GM21447 (cell line): ENCODE results near the gene PDGFB.

Experiments
- ATAC-seq: cut with Tn5 transposase; IDR thresholded peaks from one replicate; pipeline ENCODE4 v1.9.1; 2021; ENCODE audit not compliant: unreplicated experiment

The PDGFB gene

DNA sequence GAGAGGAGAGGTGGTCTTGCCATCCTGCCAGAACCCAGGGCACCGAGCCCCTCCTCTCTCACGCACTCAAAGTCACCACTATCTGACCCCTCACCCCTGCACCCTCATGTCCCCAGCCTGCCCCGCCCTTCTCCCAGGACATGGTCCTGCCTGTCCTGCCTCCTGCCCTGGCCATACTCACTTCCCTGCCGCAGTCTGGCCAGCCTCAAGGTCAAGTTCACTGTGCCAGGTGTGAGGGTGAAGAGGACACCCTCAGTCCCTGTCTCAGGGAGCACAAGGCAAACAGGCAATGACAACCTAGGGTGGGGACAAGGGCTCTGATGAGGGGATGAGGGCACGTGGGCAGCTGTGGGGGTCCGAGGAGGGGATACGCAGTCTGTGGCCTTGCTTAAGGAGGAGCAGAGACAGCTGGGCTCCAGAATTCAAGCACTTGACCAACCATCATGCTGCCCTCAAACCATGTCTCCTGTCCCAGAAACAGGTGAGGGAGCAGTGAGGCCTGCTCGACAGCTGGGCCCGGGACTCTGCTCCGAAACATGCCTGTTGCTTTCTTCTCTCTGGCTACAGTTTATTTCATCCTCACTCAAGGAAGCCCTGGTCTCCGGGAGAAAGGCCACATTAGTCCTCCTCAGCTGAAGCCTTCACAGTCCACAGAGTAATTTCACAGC, 36.6 kb downstream of the PDGFB start:
- ATAC-seq: no peak

DNA sequence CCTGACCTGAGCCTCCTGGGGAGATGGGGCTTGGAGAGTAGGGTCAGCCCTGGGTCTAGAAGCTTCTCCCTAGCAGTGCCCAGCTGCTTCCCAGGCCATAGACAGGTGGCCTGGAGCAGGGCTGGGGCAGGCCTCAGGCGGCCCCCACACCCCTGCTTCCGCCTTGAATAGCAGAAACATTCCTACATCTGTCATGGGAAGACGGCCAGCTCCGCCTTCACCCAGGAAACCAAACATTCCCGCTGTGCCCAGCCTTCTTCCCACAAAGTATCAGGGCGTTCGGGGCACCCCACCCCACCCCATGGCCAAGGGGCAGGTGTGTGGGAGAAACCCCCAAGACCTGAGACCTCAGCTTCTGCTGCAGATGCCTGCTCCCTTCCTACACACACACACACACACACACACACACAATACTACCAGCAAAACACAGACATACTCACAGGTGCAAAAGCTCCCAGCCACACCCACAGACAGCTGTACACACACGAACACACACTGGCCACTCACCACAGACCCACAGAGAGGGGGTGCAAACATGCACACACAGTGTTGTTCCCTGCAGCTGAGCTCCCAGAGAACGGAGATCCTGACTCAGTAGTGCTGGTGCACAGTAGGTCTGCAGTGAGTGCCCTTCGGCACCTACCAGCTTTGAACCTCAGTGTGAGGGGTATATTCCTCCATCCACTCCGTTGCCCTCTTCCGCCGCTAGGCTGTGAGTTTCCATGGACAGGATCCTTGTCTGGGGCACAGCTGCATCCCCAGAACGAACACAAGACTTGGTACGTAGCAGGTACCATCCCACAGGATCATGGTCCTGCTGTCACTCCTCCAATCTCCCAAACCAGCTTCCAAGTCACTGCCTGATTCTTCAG, 37.4 kb downstream of the PDGFB start:
- ATAC-seq: no peak

GRCh38 chr22:39206491-39206890, 38.3 kb downstream of the PDGFB start:
- no peak for ATAC-seq

DNA sequence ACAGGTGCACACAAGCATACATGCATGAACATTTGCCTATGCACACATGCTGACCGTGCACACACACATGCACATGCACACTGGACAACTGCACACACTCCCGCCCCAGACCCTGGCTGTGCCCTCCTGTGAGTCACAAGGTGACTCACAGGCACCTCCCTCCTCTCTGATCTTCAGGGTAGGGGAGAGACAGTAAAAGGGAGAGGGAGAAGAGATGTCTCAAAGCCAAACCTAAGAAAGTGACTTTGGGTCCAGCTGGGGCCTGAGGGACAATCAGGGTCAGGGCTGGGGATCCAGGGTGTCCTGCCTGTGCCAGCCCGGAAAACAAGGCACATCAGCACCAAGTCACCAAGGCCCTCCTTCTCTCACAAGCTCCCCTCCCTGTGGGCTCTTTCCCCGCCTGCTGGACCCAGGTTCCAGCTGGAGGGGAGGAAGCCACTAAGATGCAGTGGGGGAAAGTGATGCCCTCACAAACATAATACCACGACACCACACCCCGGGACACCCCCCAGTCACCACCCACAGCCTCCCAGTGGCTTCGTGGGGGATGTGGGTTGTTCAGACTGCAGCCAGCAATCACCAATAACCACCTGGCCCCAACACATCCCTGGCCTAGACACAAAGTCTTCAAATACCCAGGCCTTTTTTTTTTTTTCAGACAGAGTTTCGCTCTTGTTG, 39.3 kb downstream of the PDGFB start:
- no peak for ATAC-seq

GRCh38 chr22:39204216-39204615, 40.6 kb downstream of the PDGFB start:
- no peak for ATAC-seq

DNA sequence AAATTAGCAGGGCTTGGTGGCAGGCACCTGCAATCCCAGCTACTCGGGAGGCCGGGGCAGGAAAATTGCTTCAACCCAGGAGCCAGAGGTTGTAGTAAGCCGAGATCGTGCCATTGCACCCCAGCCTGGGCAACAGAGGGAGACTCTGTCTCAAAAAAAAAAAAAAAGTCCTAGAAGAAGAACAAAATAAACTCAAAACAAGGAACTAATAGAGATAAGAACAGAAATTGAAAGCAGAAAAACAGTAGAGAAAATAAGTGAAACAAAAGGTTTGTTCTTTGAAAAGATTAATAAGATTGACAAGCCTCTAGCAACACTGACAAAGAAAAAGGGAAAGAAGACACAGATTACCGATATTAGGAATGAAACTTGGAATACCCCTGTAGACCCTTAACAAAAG, 47.2 kb downstream of the PDGFB start:
- no peak for ATAC-seq

- ATAC-seq: no peak
Observed at GRCh38 chr22:39194098-39194497, 50.7 kb downstream of the PDGFB start.

GRCh38 chr22:39188809-39189208, 56.0 kb downstream of the PDGFB start:
- ATAC-seq: no peak

- ATAC-seq: no peak
Observed at GRCh38 chr22:39185601-39186012, 59.2 kb downstream of the PDGFB start.

DNA sequence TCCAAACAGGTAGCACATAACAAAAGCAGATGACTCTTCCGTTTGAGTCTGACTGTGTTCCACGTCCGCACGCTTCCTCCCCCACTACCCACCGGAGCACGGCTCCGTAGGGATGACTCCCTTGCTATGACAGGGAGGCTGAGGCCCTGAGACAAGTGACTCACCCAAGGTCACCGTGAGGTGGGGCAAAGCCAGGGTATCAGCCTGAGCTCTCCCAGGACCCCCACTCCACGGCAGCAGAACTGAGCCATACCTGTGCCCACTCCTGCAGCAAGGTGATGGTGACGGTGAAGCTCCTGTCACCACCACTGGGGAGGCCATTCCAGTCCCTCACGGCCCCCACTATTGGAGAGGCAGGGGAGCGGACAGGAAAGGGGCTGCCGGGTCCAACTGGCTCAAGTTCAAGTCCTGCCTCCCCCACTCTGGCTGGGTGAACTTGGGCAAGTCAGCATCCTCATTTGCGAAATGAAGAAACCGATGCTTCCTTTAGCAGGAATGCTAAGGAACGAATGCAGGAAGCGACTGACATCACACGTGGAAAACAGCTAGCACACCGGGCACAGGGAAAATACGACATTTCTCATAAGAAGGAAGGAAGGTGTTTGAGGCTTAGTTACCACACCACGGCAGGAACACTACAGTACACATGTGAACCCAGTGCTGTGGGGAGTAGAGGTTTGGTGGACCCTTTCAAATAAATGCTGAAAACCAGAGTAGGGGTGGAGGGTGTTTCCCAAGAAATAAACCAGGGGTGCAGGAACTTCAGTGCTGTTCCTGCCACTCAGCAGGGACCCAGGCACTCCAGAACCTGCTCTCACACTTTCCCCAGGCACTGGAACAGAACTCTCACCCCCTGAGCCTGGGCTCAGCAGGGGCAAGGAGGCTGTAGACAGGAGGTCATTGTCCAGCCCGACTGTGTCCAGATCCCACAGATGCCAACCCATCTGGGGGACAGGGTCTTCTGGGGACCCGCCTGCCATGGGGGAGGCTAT, 59.9 kb downstream of the PDGFB start:
- no peak for ATAC-seq

DNA sequence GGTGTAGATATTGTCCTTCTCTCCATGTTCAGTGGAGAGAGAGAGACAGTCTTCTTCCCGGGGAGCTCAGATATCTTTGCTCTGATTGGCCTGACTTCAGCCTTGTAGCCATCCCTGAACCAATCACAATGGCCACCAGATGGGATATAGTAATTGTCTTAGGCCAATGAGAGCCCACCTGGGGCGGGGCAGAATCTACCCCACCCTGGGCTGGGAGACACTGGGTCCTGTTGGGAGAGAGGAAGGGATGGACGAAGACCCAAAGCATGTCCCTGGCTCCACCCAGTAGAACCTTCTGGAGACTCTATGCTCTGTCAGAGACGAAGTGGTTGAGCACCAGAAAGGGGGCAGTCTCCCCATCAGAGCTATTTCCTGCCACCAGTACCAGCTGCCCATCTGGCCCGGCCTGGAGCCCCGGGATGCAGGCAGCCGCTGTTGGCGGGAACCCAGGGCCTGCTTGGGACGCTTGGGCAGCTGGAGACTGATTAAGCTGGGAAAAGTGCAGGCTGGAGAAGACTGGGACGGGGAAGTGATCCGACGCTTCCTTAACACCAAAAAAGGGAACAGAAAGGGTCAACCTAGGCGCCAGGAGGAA, 60.7 kb downstream of the PDGFB start:
- no peak for ATAC-seq

GRCh38 chr22:39182478-39183030, 62.2 kb downstream of the PDGFB start:
- no peak for ATAC-seq

- no peak for ATAC-seq
Observed at GRCh38 chr22:39181778-39182177, 63.0 kb downstream of the PDGFB start.

DNA sequence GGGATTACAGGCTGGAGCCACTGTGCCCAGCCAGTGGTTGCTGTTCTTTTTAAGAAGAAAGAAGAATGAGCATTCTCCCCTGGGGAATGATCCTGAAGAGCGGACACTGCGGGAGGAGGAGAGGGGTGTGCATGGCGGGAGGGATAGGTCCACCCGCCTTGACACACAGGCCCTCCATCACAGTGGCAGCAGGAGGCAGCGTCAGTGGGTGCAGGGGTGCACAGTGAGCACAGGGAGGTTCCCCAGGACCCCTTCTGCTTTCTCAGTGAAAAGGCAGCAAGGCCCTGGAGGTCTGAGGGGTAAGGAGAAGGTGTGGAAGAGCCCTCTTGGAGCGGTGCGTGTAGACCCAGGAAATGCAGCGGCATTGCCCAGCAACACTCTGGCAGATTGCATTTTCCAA, 63.4 kb downstream of the PDGFB start:
- ATAC-seq: no peak

DNA sequence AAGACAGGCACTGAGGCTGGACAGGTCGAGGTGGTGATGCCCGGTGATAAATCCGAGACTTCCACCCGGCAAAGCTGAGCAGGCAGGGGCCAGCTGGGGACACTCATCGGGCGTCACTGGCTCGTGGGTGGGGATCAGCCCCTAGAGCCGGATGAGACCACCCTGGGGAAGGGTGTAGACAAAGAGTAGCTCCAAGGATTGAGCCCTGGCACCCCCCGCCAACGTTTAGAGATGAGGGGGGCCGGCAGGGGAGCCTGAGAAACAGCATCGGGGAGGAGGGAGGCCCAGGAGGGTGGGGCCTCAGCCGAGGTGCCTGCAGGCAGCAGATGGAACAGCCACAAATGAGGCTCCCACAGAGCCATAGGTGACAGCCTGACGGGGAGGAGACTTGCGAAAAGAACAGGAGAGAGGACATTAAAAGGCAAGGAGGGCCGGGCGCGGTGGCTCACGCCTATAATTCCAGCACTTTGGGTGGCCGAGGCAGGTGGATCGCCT, 64.9 kb downstream of the PDGFB start:
- ATAC-seq: no peak

- ATAC-seq: no peak
Observed at GRCh38 chr22:39179401-39179827, 65.4 kb downstream of the PDGFB start.

GRCh38 chr22:39178206-39179111, 66.3 kb downstream of the PDGFB start:
- ATAC-seq: no peak

DNA sequence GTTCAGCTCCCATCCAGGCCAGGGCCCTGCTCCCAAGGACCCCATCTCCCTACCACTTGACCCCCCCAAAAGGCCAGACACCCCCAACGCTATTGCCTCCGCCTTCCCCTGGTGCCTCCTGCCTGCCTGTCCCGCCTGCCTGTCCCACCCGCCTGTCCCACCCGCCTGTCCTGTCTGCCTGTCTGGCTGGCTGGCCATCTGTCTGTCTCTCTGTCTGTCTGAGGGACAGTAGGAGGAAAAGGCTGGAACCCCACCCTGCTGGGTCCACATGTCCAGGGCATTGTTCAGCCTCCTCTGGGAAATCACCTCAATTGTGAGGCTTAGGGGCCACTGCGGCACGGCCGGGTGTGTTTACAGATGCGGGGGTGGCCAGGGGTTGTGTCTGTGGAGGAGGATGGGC, 67.0 kb downstream of the PDGFB start:
- ATAC-seq: no peak

DNA sequence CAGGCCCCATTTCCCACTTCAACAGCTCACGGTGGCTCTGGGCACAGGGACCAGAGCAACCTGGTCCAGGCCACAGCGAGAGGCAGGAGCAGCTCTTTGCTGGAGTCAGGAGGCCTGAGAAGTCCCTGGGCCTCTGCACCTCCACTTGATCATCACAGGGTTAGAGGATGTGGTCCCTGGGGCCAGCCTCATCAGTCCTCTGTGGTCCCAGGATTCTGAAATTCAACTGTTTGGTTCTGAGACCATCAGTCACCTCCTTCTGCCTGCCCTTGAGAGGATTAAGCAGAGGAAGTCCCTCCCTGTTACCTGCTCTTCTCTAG, 67.4 kb downstream of the PDGFB start:
- no peak for ATAC-seq
